Prostate gland (tissue), 2 donors: ENCODE data around the gene MRPL49. TPM values are rescaled to one million over a fixed set of nuclear protein-coding genes. Genes with fewer than 3 reads are reported as not detected.

Source experiments
- DNase-seq: peaks from one replicate; pipeline ENCODE4 v3.0.0-alpha.2; 2019; ENCODE audit warnings: low spot score
- H3K27ac ChIP-seq, 2 donors: fragments of 200-600 bp; sonication (generic); 2 replicates each; pipeline ENCODE4 v1.5.1; 2017 to 2019
- H3K27me3 ChIP-seq: fragments of 200-600 bp; sonication (generic); replicated peaks from 2 replicates; pipeline ENCODE4 v1.5.1; 2019; ENCODE audit not compliant: insufficient read depth
- H3K36me3 ChIP-seq, 2 donors: fragments of 200-600 bp; sonication (generic); 1 replicate in 1 of 2; 2 replicates in 1 of 2; pipeline versions ENCODE4 v1.5.1 to v1.8.1; 2017 to 2019
- H3K4me1 ChIP-seq: fragments of 200-600 bp; sonication (generic); replicated peaks from 2 replicates; pipeline ENCODE4 v1.5.1; 2019
- H3K4me3 ChIP-seq, 2 donors: fragments of 200-600 bp; sonication (generic); 2 replicates each; pipeline ENCODE4 v1.5.1; 2017 to 2019
- H3K9me3 ChIP-seq: fragments of 200-600 bp; sonication (generic); 2 replicates; pipeline ENCODE4 v1.5.1; 2017
- POLR2A ChIP-seq: fragments of 450-650 bp; IDR thresholded peaks from one replicate; pipeline ENCODE4 v1.6.1; 2016; ENCODE audit warnings: antibody characterized with exemption, mild to moderate bottlenecking
- POLR2AphosphoS5 ChIP-seq: sonication (generic); formaldehyde crosslinking; IDR thresholded peaks from one replicate; pipeline ENCODE4 v1.6.1; 2017; ENCODE audit warnings: antibody characterized with exemption
- WGBS: methylation state at CpG from one replicate; pipeline ENCODE4 v1.1.5; 2018; 5-methylcytosine and 5-hydroxymethylcytosine counted together
- intact Hi-C: fragments of 100-400 bp; cut with DNase I; formaldehyde crosslinking; loops from one replicate; pipeline ENCODE4 v1.14.2; 2022
- total RNA-seq, 2 donors: library from RNA; depleted of rRNA; stranded (reverse); fragments of >200 nt; gene quantifications; one replicate each; pipeline ENCODE4 v1.1.0, GENCODE V29; 2016
- TF ChIP-seq, protein P1 (sequence below), 4 experiments: fragments of 200-600 bp in 2 of 4; fragments of 450-650 bp in 2 of 4; sonication (generic) in 2 of 4; IDR thresholded peaks; 1 replicate in 3 of 4; 2 replicates in 1 of 4; pipeline ENCODE4 v1.5.1; 2016 to 2019; ENCODE audit warnings: antibody characterized with exemption in 4 of 4, mild to moderate bottlenecking in 2 of 4, moderate library complexity in 2 of 4

Gene MRPL49
- total RNA-seq, 2 donors from 2014 or later, result 99.9 to 113 TPM

DNA sequence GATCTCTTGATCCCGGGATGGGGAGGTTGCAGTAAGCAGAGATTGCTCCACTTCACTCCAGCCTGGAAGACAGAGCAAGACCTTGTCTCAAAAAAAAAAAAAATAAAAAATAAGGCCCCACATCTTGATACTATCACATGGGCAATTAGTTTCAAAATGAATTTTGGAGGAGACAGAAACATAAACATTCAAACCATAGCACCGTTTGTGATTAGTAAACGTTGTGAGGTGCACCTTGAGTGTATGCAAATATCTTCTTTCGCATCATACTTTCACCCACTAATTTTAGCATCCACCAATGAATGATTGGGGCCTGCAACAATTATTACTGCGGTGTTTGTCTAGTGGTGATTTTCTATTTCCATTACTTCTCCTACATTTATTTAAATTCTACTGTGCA is 36.9 kb downstream of the MRPL49 start:
- Histone ChIP-seq H3K36me3 (no peaks in the 10 kb centered on the region), H3K27ac (no peak overlapping the region), H3K4me1 (no peaks in the 10 kb centered on the region), H3K27me3 (no peaks in the 10 kb centered on the region), H3K9me3 (no peaks in the 10 kb centered on the region), H3K4me3 (no peak overlapping the region)
- TF ChIP-seq, protein P1, sequence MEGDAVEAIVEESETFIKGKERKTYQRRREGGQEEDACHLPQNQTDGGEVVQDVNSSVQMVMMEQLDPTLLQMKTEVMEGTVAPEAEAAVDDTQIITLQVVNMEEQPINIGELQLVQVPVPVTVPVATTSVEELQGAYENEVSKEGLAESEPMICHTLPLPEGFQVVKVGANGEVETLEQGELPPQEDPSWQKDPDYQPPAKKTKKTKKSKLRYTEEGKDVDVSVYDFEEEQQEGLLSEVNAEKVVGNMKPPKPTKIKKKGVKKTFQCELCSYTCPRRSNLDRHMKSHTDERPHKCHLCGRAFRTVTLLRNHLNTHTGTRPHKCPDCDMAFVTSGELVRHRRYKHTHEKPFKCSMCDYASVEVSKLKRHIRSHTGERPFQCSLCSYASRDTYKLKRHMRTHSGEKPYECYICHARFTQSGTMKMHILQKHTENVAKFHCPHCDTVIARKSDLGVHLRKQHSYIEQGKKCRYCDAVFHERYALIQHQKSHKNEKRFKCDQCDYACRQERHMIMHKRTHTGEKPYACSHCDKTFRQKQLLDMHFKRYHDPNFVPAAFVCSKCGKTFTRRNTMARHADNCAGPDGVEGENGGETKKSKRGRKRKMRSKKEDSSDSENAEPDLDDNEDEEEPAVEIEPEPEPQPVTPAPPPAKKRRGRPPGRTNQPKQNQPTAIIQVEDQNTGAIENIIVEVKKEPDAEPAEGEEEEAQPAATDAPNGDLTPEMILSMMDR (IDR thresholded peaks at IDR 0.05), result no peak
- TF ChIP-seq POLR2A (no peak), POLR2AphosphoS5 (no peak)
- intact Hi-C loops, result no loop called here
- no peak for DNase-seq
- 74% methylated on average over 5 of the region's 5 CpGs for WGBS

DNA sequence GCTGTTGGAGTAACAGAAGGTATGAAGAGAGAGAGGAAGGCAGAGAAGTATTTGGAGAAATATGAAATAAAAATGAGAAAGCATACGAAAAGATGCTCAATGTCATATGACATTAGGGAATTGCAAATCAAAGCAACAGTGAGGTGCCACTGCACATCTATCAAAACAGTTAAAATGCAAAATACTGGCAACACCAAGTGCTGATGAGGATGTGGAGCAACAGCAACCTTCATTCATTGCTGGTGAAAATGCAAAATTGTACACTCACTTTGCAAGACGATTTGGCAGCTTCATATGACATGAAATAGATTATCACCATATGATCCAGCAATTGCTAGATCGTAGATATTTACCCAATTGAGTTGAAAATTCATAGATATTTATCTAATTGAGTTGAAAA is 38.5 kb downstream of the MRPL49 start:
- H3K27ac ChIP-seq, result no peak overlapping the region
- WGBS, result 83% methylated on average over 3 of the region's 3 CpGs
- TF ChIP-seq POLR2AphosphoS5, result no peak
- TF ChIP-seq, protein P1 (IDR thresholded peaks at IDR 0.05), result no peak
- no peak for TF ChIP-seq POLR2A
- H3K4me3 ChIP-seq, result no peak overlapping the region
- no peak for DNase-seq
- intact Hi-C loops, result no loop called here
- H3K27me3 ChIP-seq, result no peaks in the 10 kb centered on the region
- H3K9me3 ChIP-seq, result no peaks in the 10 kb centered on the region
- no peaks in the 10 kb centered on the region for H3K36me3 ChIP-seq
- H3K4me1 ChIP-seq, result no peaks in the 10 kb centered on the region

DNA sequence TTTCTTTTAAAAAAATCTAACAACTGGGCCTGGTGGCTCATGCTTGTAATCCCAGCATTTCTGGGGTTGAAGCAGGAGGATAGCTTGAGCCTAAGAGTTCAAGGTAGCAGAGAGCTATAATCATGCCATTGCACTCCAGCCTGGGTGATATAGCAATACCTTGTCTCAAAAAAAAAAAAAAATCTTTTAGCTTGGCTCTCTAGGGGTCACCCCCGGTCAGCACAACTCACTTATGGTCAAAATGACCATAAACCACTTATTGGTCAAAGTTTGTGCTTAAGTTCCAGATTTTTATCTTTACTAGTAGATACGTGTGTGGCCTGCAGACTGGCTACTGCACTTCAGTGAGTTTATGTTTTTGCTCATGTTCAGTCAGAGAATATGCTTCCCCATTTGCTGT is 41.6 kb downstream of the MRPL49 start:
- no peak overlapping the region for H3K27ac ChIP-seq
- no peaks in the 10 kb centered on the region for H3K27me3 ChIP-seq
- H3K4me3 ChIP-seq, result no peak overlapping the region
- DNase-seq, result no peak
- intact Hi-C loops, result no loop called here
- TF ChIP-seq, protein P1 (IDR thresholded peaks at IDR 0.05), result no peak
- TF ChIP-seq POLR2AphosphoS5 (no peak), POLR2A (no peak)
- 51% methylated on average over 2 of the region's 2 CpGs for WGBS
- H3K4me1 ChIP-seq, result no peaks in the 10 kb centered on the region
- no peaks in the 10 kb centered on the region for H3K36me3 ChIP-seq
- no peaks in the 10 kb centered on the region for H3K9me3 ChIP-seq

DNA sequence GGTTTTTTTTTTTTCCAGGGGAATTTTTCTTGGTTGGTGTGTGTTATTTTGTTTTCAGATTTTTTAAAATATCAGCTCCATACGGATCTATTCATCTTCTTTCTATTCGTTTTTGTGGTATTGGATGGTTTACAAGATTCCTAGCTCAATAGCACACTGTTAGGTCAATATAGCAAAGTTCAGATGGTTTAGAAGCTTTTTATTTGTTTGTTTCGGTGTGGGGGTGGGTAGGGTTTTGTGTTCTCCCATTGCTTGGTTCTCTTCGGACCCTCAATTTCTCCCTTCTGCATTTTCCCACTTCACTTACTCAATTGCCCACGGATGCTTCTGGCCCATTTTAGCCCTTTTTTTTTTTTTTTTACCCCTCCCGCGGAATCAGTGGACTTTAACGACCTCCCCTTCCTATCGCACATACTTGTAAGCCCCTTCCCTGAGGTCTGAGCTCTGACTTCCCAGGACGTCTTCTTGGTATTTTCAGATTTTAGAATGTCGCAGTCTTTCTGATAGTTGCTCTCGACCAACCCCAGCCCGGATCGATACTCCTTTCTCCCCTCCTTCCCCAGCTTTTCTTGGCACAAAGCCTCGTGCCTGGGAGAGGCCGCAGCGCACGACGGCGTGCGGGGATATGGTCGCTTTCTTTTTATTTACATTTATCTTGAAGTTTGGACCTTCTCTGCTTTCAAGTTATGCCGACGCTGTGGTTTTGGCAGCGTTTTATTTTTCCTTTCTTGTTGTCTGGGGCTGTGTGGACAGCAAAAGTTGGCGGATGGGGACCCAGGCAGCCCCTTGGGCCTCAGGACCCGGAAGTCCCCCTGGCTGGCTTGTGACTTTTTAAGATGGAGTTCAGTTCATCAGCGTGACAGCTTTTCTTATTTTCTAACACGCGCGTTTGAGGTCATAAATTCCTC is 43.5 kb downstream of the MRPL49 start:
- intact Hi-C loops, result no loop called here
- DNase-seq, result no peak
- Histone ChIP-seq H3K36me3 (no peaks in the 10 kb centered on the region), H3K9me3 (no peaks in the 10 kb centered on the region), H3K4me1 (no peaks in the 10 kb centered on the region), H3K27ac (no peak overlapping the region), H3K4me3 (peak overlapping the region; percentile 4 to 19), H3K27me3 (no peaks in the 10 kb centered on the region)
- TF ChIP-seq POLR2A (no peak), POLR2AphosphoS5 (no peak)
- TF ChIP-seq, protein P1 (IDR thresholded peaks at IDR 0.05), result no peak
- WGBS, result 28% methylated on average over 31 of the region's 31 CpGs

DNA sequence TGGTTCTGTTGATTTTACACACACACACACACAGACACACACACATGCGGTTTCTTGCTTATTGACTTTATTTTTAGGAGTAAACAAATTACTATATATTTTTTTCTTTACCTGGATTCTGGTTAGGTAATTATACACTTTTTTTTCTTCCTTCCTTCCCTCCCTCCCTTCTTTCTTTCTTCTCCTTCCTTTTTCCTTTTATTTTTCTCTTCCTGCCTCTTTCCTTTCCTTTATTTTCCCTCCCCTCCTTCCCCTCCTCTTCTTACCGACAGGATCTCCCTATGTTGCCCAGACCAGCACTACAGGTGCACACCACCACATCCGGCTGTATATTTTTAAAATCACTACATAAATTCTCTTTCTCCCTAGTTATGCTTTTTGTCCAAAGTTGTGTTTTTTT is 44.8 kb downstream of the MRPL49 start:
- TF ChIP-seq, protein P1 (IDR thresholded peaks at IDR 0.05), result no peak
- TF ChIP-seq POLR2A (no peak), POLR2AphosphoS5 (no peak)
- Histone ChIP-seq H3K4me1 (no peaks in the 10 kb centered on the region), H3K27me3 (no peaks in the 10 kb centered on the region), H3K27ac (no peak overlapping the region), H3K36me3 (no peaks in the 10 kb centered on the region), H3K4me3 (no peak overlapping the region), H3K9me3 (no peaks in the 10 kb centered on the region)
- no peak for DNase-seq
- intact Hi-C loops, result no loop called here
- WGBS, result 92% methylated on average over 3 of the region's 3 CpGs
